Prostate gland (tissue), 2 donors: ENCODE results near the gene OR52E5. TPM values are rescaled to one million over a fixed set of nuclear protein-coding genes. Genes with fewer than 3 reads are reported as not detected.
A peak's percentile ranks its signal among the peaks of the same experiment; 100 is the strongest.

ENCODE experiments used
- DNase-seq: peaks from one replicate; pipeline ENCODE4 v3.0.0-alpha.2; 2019; ENCODE audit warnings: low spot score
- H3K27ac ChIP-seq, 2 donors: fragments of 200-600 bp; sonication (generic); 2 replicates each; pipeline ENCODE4 v1.5.1; 2017 to 2019
- H3K27me3 ChIP-seq: fragments of 200-600 bp; sonication (generic); replicated peaks from 2 replicates; pipeline ENCODE4 v1.5.1; 2019; ENCODE audit not compliant: insufficient read depth
- H3K36me3 ChIP-seq, 2 donors: fragments of 200-600 bp; sonication (generic); 1 replicate in 1 of 2; 2 replicates in 1 of 2; pipeline versions ENCODE4 v1.5.1 to v1.8.1; 2017 to 2019
- H3K4me1 ChIP-seq: fragments of 200-600 bp; sonication (generic); replicated peaks from 2 replicates; pipeline ENCODE4 v1.5.1; 2019
- H3K4me3 ChIP-seq, 2 donors: fragments of 200-600 bp; sonication (generic); 2 replicates each; pipeline ENCODE4 v1.5.1; 2017 to 2019
- H3K9me3 ChIP-seq: fragments of 200-600 bp; sonication (generic); 2 replicates; pipeline ENCODE4 v1.5.1; 2017
- POLR2A ChIP-seq: fragments of 450-650 bp; IDR thresholded peaks from one replicate; pipeline ENCODE4 v1.6.1; 2016; ENCODE audit warnings: antibody characterized with exemption, mild to moderate bottlenecking
- POLR2AphosphoS5 ChIP-seq: sonication (generic); formaldehyde crosslinking; IDR thresholded peaks from one replicate; pipeline ENCODE4 v1.6.1; 2017; ENCODE audit warnings: antibody characterized with exemption
- WGBS: methylation state at CpG from one replicate; pipeline ENCODE4 v1.1.5; 2018; 5-methylcytosine and 5-hydroxymethylcytosine counted together
- intact Hi-C: fragments of 100-400 bp; cut with DNase I; formaldehyde crosslinking; loops from one replicate; pipeline ENCODE4 v1.14.2; 2022
- total RNA-seq, 2 donors: library from RNA; depleted of rRNA; stranded (reverse); fragments of >200 nt; gene quantifications; one replicate each; pipeline ENCODE4 v1.1.0, GENCODE V29; 2016
- TF ChIP-seq, protein P1 (sequence below), 4 experiments: fragments of 200-600 bp in 2 of 4; fragments of 450-650 bp in 2 of 4; sonication (generic) in 2 of 4; IDR thresholded peaks; 1 replicate in 3 of 4; 2 replicates in 1 of 4; pipeline ENCODE4 v1.5.1; 2016 to 2019; ENCODE audit warnings: antibody characterized with exemption in 4 of 4, mild to moderate bottlenecking in 2 of 4, moderate library complexity in 2 of 4

Gene OR52E5
- total RNA-seq, 2 donors from 2014 or later: not detected

GRCh38 chr11:5887661-5888060 lies 5.3 kb upstream of the OR52E5 start:
- WGBS: 82% methylated on average over 1 of the region's 1 CpG
- H3K36me3 ChIP-seq: no peaks in the 10 kb centered on the region
- intact Hi-C loops: no loop called here
- H3K4me1 ChIP-seq: no peaks in the 10 kb centered on the region
- DNase-seq: no peak
- no peak overlapping the region for H3K4me3 ChIP-seq
- no peak overlapping the region for H3K27ac ChIP-seq
- TF ChIP-seq POLR2AphosphoS5 (no peak), POLR2A (no peak)
- TF ChIP-seq, protein P1, sequence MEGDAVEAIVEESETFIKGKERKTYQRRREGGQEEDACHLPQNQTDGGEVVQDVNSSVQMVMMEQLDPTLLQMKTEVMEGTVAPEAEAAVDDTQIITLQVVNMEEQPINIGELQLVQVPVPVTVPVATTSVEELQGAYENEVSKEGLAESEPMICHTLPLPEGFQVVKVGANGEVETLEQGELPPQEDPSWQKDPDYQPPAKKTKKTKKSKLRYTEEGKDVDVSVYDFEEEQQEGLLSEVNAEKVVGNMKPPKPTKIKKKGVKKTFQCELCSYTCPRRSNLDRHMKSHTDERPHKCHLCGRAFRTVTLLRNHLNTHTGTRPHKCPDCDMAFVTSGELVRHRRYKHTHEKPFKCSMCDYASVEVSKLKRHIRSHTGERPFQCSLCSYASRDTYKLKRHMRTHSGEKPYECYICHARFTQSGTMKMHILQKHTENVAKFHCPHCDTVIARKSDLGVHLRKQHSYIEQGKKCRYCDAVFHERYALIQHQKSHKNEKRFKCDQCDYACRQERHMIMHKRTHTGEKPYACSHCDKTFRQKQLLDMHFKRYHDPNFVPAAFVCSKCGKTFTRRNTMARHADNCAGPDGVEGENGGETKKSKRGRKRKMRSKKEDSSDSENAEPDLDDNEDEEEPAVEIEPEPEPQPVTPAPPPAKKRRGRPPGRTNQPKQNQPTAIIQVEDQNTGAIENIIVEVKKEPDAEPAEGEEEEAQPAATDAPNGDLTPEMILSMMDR (IDR thresholded peaks at IDR 0.05): no peak
- no peaks in the 10 kb centered on the region for H3K27me3 ChIP-seq
- H3K9me3 ChIP-seq: no peaks in the 10 kb centered on the region

DNA sequence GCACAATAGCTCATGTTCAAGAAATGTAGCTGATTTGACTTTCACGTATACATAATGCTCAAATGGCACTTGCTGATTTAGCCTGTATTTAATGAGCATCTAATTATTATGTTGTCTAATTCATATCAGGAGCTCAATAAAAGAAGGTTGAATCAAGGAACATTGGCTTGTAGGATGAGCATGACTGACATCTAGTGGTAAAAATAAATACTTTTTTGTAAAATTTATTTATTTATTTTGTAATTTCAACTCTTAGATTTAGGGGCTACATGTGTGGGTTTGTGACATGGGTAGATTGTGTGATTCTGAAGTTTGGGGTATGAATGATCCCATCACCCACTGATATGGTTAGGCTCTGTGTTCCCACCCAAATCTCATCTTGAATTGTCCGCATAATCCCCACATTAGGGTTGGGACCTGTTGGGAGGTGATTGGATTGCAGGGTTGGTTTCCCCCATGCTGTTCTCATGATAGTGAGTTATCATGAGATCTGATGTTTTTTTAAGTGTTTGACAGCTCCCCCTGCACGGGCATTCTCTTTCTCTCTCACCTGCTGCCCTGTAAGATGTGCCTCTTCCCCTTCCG lies 1.7 kb upstream of the OR52E5 start:
- 62% methylated on average over 4 of the region's 4 CpGs for WGBS
- Histone ChIP-seq H3K4me3 (no peak overlapping the region), H3K4me1 (no peaks in the 10 kb centered on the region), H3K27ac (no peak overlapping the region), H3K27me3 (no peaks in the 10 kb centered on the region), H3K9me3 (no peaks in the 10 kb centered on the region), H3K36me3 (no peaks in the 10 kb centered on the region)
- TF ChIP-seq POLR2A: no peak
- TF ChIP-seq, protein P1 (IDR thresholded peaks at IDR 0.05): peak in 1 of 4 experiments; percentile 15
- intact Hi-C loops: no loop called here
- no peak for DNase-seq

DNA sequence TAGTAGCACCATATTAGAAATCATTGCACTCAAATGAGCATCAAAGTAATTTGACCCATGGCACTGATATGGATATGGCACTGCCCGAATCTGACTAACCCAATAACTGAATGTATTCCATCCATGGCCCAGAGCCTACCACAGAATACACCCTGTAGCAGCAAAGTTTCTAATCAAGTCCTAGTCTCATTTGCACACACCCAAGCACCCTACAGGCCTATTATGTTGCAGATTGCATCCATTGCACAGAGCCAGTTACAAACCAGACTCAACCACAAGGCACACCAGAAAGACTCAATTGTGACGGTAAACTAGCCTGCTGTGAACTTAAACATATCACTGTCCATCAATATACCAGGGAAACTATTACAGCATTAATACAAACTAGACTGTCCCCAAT lies 6.5 kb downstream of the OR52E5 start:
- Histone ChIP-seq H3K9me3 (no peaks in the 10 kb centered on the region), H3K27ac (no peak overlapping the region), H3K4me3 (no peak overlapping the region), H3K27me3 (no peaks in the 10 kb centered on the region), H3K4me1 (no peaks in the 10 kb centered on the region), H3K36me3 (no peaks in the 10 kb centered on the region)
- no peak for DNase-seq
- TF ChIP-seq POLR2A: no peak
- TF ChIP-seq, protein P1 (IDR thresholded peaks at IDR 0.05): no peak
- no peak for TF ChIP-seq POLR2AphosphoS5
- intact Hi-C loops: no loop called here
- WGBS: 94% methylated on average over 2 of the region's 2 CpGs

DNA sequence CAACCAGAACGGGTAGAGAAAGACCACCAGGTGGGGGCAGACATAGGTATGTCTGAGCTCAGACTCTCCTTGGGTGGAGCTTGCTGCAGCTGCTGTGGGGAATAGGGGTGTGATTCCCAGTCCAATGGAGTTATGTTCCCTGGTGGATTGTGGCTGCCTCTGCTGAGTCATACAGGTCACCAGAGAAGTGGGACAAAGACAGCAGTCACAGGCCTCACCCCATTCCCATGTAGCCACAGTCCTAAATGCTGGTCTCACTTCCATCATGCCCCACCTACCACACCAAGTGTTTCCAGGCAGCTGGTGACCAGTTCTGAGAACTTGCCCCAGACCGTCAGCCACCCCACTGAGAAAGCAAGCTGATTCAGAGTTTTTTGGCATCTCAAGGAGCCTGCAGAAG lies 17.5 kb downstream of the OR52E5 start:
- 80% methylated on average over 2 of the region's 2 CpGs for WGBS
- Histone ChIP-seq H3K4me3 (no peak overlapping the region), H3K27me3 (no peaks in the 10 kb centered on the region), H3K36me3 (no peaks in the 10 kb centered on the region), H3K4me1 (no peaks in the 10 kb centered on the region), H3K9me3 (no peaks in the 10 kb centered on the region), H3K27ac (no peak overlapping the region)
- TF ChIP-seq, protein P1 (IDR thresholded peaks at IDR 0.05): no peak
- no peak for TF ChIP-seq POLR2AphosphoS5
- no peak for TF ChIP-seq POLR2A
- intact Hi-C loops: no loop called here
- DNase-seq: no peak

DNA sequence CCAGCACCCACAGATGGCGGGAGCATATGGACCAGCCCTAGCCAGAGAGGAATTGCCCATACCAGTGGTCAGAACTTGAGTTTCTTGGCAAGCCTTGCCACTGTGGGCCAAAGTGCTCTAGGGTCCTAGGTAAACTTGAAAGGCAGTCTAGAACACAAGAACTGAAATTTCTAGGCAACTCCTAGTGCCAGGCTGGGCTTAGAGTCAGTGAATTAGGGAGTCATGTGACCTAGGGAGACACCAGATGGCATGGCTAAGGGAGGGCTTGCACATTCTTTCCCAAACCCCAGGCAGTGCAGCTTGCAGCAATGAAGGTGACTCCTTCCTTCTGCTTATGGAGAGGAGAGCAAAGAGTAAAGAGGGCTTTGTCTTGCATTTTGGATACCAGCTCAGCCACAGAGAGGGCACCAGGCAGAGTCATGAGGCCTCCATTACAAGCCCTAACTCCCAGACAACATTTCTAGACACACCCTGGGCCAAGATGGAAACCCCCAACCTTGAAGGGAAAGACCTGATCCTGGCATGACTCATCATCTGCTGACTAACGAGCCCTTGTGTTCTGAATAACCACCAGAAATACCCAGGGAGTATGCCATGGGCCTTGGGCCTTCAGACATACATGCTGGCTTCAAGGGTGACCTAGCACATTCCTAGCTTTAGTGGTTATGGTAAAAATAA lies 29.9 kb downstream of the OR52E5 start:
- intact Hi-C loops: no loop called here
- WGBS: 88% methylated on average over 2 of the region's 2 CpGs
- DNase-seq: no peak
- no peaks in the 10 kb centered on the region for H3K9me3 ChIP-seq
- no peaks in the 10 kb centered on the region for H3K36me3 ChIP-seq
- no peak overlapping the region for H3K4me3 ChIP-seq
- TF ChIP-seq POLR2A (no peak), POLR2AphosphoS5 (no peak)
- TF ChIP-seq, protein P1 (IDR thresholded peaks at IDR 0.05): no peak
- no peaks in the 10 kb centered on the region for H3K4me1 ChIP-seq
- no peak overlapping the region for H3K27ac ChIP-seq
- no peaks in the 10 kb centered on the region for H3K27me3 ChIP-seq
